Amygdala (tissue), 56 donors: ENCODE measurements around the gene IL15RA.
"Not testable (repeated sequence)": the region's sequence is repeated elsewhere in the genome, so short reads cannot be mapped to it uniquely, and the experiment has no call there.

Source experiments
- DNase-seq, 56 donors: peaks; one replicate each; lab custom pipeline; 2025; lab: John Stamatoyannopoulos, UW

The IL15RA gene

GRCh38 chr10:5971886-5972285 is 5.5 kb downstream of the IL15RA start:
- no peak for DNase-seq

GRCh38 chr10:5971315-5971832 is 6.0 kb downstream of the IL15RA start:
- DNase-seq, result no peak

- no peak for DNase-seq
These were observed 6.8 kb downstream of the IL15RA start for GRCh38 chr10:5970527-5970926.

GRCh38 chr10:5970066-5970465 is 7.3 kb downstream of the IL15RA start:
- DNase-seq, result no peak

- DNase-seq, result no peak
These were observed 8.5 kb downstream of the IL15RA start for GRCh38 chr10:5968681-5969453.

GRCh38 chr10:5968037-5968680 is 9.2 kb downstream of the IL15RA start:
- DNase-seq, result no peak

- DNase-seq, result no peak
These were observed 12.1 kb downstream of the IL15RA start for GRCh38 chr10:5965266-5965665.

GRCh38 chr10:5964736-5965135 is 12.6 kb downstream of the IL15RA start:
- no peak for DNase-seq

GRCh38 chr10:5963591-5963990 is 13.8 kb downstream of the IL15RA start:
- DNase-seq, result no peak

- DNase-seq, result no peak
These were observed 14.3 kb downstream of the IL15RA start for GRCh38 chr10:5963071-5963470.

- DNase-seq, result not testable (repeated sequence)
These were observed 14.9 kb downstream of the IL15RA start for GRCh38 chr10:5962358-5962940.

GRCh38 chr10:5961405-5962100 is 15.8 kb downstream of the IL15RA start:
- DNase-seq, result no peak

- not testable (repeated sequence) for DNase-seq
These were observed 16.4 kb downstream of the IL15RA start for GRCh38 chr10:5960973-5961275.

GRCh38 chr10:5960070-5960972 is 17.0 kb downstream of the IL15RA start:
- DNase-seq, result no peak

- DNase-seq, result no peak
These were observed 17.7 kb downstream of the IL15RA start for GRCh38 chr10:5959581-5960069.

- no peak for DNase-seq
These were observed 18.2 kb downstream of the IL15RA start for GRCh38 chr10:5959142-5959541.

GRCh38 chr10:5958675-5959074 is 18.7 kb downstream of the IL15RA start:
- no peak for DNase-seq

- DNase-seq, result no peak
These were observed 19.3 kb downstream of the IL15RA start for GRCh38 chr10:5958077-5958476.

- no peak for DNase-seq
These were observed 21.0 kb downstream of the IL15RA start for GRCh38 chr10:5956146-5956936.
